COLO668 (cell line): ENCODE results near the gene KCNB1.

Source experiments
- DNase-seq: peaks from one replicate; lab custom pipeline; 2025; ENCODE audit not compliant: unreplicated experiment; lab: John Stamatoyannopoulos, UW

The KCNB1 gene

DNA sequence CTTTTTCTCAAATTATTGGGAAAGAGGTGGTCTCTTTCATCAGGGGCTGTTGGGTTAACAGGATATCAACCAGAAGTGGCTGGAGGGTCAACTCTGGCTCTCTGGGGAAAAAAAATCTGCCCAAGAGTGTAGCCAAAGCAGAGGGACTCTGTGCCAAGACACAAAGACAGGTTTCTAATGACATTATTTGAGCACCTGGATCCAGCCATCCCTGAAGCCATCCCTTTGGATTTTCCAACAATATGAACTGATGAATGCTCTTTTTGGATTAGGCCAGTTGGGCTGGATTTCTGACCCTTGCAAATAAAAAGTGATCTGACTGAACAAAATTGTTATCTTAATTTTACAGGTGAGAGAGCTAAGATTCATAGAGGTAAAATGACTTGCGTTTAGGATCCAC is 88.7 kb downstream of the KCNB1 start:
- DNase-seq = no peak

DNA sequence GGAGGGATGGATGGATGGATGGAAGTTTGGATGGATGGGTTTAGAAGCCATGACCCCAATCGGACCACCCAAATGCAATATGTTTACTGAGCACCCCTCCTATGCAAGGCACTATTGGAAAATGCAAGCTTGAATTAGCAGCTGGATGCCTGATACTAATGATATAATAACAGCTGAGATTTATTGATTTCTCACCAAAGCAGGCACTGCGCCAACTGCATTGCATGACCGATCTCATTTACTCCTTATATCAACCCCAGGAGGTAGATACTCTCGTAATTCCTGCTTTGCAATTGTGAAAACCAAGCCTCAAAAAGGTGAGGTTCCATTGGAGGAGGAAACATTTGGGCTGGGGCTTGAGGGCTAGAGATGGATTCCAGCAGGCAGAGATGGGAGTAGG is 89.7 kb downstream of the KCNB1 start:
- no peak for DNase-seq

- no peak for DNase-seq
Measured at GRCh38 chr20:49391404-49392245, 90.8 kb downstream of the KCNB1 start.

DNA sequence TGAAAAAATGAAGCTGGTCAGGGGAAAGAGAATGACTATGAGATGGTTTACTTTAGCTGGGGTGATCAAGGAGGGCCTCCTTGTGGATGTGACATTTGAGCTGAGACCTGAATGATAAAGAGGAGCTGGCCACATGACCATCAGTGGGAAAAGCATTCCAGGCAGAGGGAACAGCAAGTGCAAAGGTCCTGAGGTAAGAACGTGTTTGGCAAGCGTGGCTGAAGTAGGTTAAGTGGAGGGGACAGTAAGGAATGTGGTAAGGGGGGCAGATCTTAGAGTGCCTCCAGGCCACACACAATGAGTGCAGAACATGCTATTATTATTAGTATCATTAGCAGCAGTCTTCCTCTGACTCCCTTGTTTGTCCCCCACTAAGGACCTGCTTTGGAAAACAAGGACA is 92.6 kb downstream of the KCNB1 start:
- DNase-seq = no peak

DNA sequence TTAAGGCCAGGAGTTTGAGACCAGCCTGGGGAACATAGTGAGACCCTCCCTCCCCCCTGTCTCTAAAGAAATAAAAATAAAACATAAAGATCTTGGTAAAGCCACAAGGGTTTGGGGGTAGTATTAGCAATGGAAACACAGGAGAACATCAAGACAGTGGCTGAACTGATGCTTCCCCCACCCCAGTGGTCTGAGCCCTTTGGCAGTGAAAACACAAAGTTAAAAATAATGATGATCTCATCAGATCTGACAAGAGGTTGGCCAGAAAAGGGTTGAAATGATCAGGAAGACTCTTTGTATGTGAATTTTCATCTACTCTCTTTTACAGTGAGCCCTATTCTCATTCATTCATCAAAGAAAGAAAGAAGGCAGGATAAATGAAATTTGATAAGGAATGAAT is 93.7 kb downstream of the KCNB1 start:
- DNase-seq = no peak

DNA sequence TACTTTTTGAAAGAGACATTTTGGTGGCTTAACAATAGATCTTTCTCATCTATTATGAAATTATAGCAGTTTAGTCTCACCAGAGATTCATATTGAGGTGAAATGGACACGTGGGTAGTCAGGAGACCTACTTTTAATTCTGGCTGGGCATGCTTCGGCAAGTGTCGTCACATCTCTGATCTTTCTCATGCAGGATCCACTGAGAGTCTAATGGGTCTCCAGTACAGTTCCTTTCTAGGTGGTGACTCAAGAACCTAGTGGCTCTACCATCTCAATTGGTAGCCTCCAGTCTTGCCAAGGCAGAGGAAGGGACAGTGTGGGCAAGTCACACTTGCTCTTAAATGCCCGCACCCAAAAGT is 94.9 kb downstream of the KCNB1 start:
- no peak for DNase-seq

DNA sequence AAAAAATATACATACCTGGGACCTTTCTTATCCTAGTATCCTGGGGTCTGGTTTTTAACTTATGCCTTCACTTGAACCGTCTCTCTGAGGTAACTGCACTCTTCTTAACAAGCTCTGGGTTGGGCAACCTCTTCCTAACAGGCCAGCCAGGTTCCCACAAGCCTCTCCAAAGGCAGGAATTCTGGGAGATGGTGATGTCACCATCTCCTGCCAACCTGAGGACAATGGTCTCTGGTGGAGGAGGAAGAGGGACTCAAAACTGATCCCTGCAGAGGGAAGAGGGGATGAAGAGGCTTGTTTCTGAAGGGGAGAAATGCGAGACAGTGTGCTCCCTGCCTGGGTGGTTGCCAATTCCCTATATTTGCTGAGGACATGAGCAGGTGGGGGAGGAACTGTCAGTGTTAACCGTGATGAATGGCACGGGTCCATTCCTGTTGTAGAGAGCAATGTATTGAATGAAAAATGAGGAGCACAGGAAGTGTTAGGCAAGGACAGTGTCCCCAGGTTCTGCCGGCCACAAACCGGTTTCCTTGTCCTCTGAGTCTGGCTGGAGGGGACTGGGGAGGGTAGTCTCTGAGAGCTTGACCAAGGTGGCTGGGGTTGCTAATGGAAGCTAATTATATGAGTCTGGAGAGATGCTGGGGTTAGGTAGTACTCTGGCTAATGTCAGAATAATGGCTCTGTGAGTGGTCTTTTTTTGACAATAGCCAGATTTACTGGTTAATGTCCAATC is 95.5 kb downstream of the KCNB1 start:
- DNase-seq = peak; percentile 20

GRCh38 chr20:49385465-49385864 is 97.0 kb downstream of the KCNB1 start:
- no peak for DNase-seq

- DNase-seq = peak; percentile 70
Measured at GRCh38 chr20:49384437-49385434, 97.7 kb downstream of the KCNB1 start.

DNA sequence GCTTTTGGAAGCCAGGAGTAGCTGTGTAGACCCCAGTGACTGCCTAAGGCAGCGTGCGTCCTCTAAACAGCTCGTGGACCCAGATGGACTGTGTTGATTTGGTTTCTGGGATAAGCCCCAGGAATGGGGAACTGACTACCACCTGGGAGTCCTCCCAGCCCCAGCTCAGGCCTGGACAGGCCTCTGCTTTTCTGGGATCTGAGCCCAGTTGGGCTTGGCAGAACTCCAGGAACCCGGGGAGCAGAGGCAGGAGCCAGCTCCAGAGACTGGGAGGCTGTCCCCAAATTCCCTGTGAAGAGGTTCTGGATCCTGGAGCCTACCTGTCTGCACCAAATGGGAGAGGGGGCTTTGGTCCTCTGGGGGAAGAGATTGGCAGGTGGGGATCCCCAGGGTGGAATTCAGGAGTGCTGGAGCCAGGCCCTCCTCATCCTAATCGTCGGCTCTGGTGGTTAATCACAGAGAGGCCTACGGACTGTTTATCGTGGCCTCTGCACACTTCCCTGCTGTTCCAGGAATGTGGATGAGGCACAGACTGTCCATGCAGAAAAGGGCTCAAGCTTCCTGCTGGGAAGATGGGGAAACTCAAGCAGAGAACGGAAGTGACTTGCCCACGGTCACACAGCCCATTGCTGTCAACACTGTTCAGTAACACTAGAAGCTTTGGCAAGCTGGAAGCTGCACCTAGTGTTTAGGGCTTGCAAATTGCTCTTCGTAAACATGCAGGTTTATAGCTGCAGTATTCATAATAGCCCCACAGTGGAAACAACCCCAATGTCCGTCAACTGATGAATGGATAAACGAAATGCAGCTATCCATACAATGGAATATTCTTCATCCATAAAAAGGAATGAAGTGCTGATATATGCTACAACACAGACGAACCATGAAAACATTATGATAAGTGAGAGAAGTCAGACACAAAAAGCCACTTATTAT is 100.6 kb downstream of the KCNB1 start:
- DNase-seq = no peak

GRCh38 chr20:49380337-49380780 is 102.1 kb downstream of the KCNB1 start:
- DNase-seq = no peak

GRCh38 chr20:49379338-49379737 is 103.1 kb downstream of the KCNB1 start:
- no peak for DNase-seq

- DNase-seq = no peak
Measured at GRCh38 chr20:49377326-49377725, 105.1 kb downstream of the KCNB1 start.

DNA sequence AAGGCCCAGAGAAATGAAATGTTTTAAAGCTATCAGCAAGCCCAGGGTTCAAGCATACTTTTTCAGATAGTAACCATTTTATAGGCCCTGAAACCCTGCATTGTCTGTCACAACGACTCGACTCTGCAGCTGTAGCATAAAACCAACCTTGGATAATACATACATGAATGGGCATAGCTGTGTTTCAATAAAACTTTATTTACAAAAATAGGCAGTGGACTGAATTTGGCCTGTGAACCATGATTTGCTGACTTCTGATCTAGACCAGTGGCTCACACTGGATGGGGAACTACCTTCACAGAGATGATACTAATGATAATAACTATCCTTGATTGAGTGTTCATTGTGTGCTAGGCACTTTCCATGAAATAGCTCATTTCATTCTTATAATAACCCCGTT is 107.3 kb downstream of the KCNB1 start:
- no peak for DNase-seq

DNA sequence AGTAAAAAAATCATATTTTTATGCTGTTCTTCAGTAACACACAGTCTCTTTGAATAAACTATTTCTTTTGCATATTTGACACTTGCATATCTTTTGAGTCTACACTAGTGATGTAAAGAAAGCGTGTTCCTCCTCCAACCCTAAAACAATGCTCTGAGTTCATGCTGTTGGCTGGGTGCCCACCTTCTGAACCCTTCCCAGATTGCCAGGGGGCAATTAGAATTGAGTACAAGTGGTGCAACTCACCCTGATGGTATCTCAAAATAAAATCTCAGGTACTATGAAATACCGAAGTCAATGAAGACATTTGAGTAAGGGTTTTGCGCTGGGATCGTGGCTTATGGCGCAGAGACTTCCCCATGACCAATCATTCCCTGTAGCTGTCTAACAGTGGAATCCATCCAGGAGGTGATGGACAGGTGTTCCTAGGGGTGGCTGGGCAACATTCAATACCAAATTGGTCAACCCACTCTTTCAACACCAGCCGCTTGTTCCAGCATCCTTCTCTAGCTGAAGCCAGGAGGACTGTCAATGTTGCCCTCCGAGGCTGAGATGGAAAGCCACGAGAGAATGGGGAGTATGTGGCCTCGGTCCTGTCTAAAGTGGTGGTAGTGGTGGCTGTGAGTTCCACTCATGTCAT is 110.3 kb downstream of the KCNB1 start:
- no peak for DNase-seq

DNA sequence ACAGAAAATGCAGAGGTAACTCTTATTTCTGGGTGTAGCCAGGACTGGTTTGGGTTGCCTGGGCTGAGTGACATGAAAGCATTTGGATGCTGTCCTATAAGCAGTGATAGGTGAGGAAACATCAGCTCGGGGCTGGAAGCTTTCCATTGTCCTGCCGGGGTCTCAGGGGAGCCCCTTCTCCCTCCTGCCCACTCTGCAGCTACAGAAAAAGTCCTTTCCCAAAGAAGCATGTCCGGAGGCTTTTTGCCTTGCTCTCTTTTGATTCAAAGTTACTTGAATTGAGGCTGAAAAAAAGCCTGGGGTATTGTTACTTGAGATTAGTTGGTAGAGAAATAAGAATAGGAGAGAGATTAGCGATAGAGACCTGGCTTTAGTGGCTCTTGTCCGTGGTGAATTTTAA is 113.9 kb downstream of the KCNB1 start:
- DNase-seq = no peak

DNA sequence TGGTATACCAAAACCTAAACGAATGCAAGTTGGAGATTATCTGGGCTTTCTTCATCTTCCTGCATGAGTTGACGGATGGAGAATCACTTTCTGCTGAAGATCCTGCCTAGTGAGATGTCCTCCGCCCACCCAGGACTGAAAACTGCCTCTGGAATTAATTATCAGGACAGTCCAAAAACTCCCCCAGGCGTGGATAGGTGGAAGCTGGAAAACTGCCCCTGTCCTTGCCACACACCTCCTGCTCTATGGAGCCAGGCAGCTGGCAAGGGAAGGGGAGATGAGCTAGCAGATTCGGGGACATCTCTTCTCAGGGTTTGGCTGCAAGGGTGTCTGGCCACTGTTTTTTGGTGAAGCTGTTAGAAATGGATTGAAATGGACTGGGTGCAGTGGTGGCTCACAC is 115.4 kb downstream of the KCNB1 start:
- DNase-seq = no peak

DNA sequence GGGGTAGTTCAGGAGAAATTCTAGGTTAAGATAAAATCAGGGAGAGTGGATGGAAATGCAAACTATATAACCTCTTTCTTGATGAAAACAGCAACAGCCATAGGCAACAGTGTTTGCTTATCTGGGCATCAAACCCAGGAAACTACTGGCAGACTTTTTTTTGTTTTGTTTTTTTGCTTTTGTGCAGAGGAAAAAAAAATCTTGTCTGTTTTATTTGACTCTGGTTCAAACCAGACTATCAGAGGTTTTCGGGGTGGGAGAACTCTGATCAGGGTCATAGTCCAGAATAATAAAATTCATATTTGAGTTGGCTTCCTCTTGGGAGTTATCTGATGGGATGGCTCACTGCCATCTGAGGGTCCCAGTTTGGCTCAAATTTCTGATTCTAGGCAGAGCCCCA is 115.8 kb downstream of the KCNB1 start:
- no peak for DNase-seq

DNA sequence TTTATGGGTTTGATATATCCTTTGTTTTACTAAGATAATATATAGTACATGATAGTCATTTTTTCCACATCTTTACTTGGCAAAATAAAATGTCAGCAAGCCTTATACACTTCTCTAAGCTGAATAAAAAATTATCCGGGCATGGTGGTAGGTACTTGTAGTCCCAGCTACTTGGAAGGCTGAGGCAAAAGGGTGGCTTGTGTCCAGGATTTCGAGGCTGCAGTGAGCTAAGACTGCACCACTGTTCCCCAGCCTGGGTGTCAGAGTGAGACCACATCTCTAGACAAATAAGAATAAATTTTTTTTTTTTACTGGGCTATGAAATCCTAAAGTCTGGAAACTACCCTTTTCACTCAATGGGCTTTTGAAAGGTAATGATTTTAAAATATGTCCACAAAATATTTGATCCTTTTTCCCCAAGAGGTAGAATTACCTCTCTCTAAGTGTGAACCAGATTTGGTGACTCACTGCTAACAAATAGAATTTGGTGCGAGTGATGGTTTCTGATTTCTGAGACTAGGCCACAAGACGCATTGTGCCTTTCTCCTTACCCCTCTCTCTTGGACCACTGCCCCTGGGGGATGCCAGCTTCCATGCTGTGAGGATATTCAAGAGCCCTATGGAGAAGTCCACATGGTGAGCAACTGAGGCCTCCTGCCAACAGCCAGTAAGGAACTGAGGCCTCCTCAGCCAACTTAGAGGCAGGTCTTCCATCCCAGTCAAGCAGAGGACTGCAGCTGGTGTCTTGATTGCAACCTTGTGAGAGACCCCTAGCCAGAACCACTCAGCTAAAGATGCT is 120.4 kb downstream of the KCNB1 start:
- no peak for DNase-seq
